ENCODE data around the gene HLA-DOA.

The HLA-DOA gene

GRCh38 chr6:32962213-32962826 is 47.1 kb downstream of the HLA-DOA start:
- DNase-seq: no peak

- no peak for DNase-seq
Measured at GRCh38 chr6:32960563-32960962, 48.8 kb downstream of the HLA-DOA start.

- no peak for DNase-seq
Measured at GRCh38 chr6:32956176-32956575, 53.2 kb downstream of the HLA-DOA start.

- DNase-seq: no peak
Measured at GRCh38 chr6:32954986-32955802, 54.2 kb downstream of the HLA-DOA start.

- no peak for DNase-seq
Measured at GRCh38 chr6:32954267-32954666, 55.1 kb downstream of the HLA-DOA start.
